Urothelium cell line (cell line): ENCODE data around the gene SLC35A3.
A peak's percentile ranks its signal among the peaks of the same experiment; 100 is the strongest.
"Not testable (repeated sequence)": the region's sequence is repeated elsewhere in the genome, so short reads cannot be mapped to it uniquely, and the experiment has no call there.

Experiments
- DNase-seq: peaks from one replicate; pipeline ENCODE4 v3.0.0; 2011; ENCODE audit warnings: low spot score, mixed read lengths
- FAIRE-seq: peaks from 2 replicates; lab custom pipeline; 2011; peaks lifted over from hg19 to GRCh38; lab: Jason Lieb, UNC

Gene SLC35A3

DNA sequence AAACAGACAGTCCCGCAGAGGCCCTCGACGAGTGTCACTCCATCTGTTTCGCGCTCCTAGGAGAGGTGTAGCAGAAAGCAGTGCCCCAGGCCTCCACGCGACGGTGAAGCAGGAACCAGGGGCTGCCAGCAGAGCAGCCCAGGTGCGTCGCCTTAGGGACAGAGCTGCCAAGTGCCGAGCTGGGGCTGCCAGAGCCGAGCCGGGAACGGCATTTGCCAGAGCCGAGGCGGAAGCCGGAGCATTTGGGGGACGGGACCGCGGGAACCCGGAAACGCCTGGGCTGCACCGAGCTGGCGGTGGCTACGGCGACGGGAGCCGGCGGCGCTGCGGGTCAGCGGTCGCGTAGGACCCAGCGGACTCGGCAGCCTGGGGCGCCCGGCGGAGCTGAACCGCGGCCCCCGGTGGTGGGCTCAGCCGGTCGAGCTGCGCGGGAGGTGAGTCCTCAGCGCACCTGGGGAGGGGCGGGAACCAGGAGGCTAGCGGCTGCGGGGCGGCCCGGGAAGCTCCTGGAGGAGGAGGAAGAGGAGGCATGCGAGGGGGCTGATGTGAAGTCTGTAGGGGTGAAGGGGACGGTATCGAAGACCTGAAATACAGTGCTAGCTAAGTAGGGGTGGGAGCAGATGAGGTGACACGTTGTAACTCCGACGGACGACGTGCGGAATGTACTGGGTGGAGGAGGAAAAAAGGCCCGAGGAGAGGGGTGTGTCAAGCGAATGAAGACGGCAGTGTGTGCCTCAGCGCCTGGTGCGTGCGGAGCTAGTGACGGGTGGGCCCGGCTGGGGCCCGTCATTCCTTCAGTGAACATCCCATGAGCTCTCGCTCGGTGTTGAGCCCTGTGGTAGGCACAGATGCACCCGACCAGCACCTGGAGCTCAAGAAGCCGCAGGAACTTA is at the start of gene SLC35A3:
SLC35A3 (plus strand) TSS at position 268 of the 893 bp plus-strand sequence. CDS start 23,559 bp downstream, outside the sequence.
- DNase-seq (peak; percentile 90), FAIRE-seq (peak; percentile 59)

GRCh38 chr1:99934801-99935200 is 35.0 kb upstream of the SLC35A3 start:
- no peak for FAIRE-seq
- no peak for DNase-seq

- DNase-seq (no peak), FAIRE-seq (no peak)
Observed at GRCh38 chr1:99935534-99935933, 34.3 kb upstream of the SLC35A3 start.

- DNase-seq (no peak), FAIRE-seq (no peak)
Observed at GRCh38 chr1:99936071-99936470, 33.7 kb upstream of the SLC35A3 start.

- FAIRE-seq (no peak), DNase-seq (no peak)
Observed at GRCh38 chr1:99942723-99943122, 27.1 kb upstream of the SLC35A3 start.

GRCh38 chr1:99943223-99943794 is 26.5 kb upstream of the SLC35A3 start:
- DNase-seq: no peak
- FAIRE-seq: no peak

DNA sequence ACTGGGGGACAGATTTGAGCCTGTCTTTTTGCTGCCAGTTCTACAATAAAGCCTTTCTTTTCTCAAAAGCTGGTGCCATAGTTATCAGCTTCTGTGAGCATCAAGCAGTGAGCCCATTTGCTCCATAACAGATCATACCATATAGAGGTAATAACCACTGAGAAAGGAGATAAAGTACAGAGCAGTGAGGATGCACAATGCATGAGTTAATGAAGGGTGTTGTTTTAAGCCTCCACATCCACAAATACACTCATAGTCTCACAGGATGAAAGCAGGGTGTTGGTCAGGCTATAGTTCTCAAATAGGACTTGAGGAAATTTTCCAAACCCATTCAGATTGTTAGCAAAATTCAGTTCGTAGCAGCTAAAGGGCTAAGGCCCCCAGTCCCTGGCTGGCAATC is 25.6 kb upstream of the SLC35A3 start:
- FAIRE-seq: no peak
- no peak for DNase-seq

- FAIRE-seq: no peak
- no peak for DNase-seq
Observed at GRCh38 chr1:99945174-99945573, 24.6 kb upstream of the SLC35A3 start.

- FAIRE-seq (no peak), DNase-seq (no peak)
Observed at GRCh38 chr1:99950486-99950885, 19.3 kb upstream of the SLC35A3 start.

GRCh38 chr1:99952522-99952921 is 17.3 kb upstream of the SLC35A3 start:
- FAIRE-seq (no peak), DNase-seq (no peak)

DNA sequence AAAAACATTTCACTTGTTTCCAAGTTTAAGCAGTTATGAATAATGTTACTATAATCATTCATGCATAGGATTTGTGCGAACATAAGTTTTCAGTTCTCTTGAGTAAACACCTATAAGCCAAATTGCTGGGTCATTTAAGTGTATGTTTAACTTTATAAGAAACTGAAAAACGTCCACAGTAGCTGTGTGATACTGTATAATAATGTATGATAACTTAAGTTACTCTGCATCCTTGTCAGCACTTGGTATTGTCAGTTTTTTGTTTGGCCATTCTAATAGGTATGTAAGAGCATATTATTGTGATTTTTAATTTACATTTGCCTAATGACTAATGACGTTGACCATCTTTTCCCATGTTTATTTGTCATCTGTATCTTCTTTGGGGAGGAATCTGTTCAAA is 14.4 kb upstream of the SLC35A3 start:
- no peak for DNase-seq
- FAIRE-seq: no peak

DNA sequence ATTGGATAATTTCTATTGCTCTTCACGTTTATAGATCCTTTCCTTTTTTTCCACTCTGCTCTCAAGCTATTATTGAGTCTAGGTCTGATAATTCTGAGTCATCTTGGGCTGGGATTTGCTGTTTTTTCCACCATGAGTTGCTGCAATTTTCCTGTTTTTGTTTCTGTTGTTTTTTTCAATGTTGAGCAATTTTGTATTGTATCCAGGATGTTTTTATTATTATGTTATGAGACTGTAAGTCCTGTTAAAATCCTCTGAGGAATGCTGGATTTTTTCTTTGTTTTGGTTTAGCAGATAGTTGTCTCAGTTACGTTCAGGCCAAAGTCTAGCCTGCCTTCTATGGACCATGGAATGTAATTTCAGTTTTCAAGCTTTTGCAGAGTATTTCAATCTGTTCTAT is 13.0 kb upstream of the SLC35A3 start:
- DNase-seq (no peak), FAIRE-seq (no peak)

DNA sequence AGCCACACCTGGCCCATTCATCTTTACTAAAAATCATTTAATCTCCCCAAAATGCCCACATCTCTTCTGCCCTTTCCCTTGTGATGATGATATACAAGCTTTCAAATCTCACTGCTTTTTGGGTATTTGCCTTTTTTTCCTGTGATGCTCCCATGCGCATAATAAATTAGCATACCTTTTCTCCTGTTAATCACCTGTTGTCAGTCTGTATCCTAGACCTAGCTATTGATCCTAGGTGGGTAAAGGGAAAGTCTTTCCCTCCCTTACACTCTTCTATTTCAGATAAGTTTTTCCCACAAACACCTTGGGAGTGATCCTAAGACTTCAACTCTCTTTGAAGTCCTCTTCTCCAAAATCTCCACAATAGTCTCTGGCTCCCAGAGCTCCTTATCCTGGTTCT is 12.0 kb upstream of the SLC35A3 start:
- no peak for FAIRE-seq
- no peak for DNase-seq

DNA sequence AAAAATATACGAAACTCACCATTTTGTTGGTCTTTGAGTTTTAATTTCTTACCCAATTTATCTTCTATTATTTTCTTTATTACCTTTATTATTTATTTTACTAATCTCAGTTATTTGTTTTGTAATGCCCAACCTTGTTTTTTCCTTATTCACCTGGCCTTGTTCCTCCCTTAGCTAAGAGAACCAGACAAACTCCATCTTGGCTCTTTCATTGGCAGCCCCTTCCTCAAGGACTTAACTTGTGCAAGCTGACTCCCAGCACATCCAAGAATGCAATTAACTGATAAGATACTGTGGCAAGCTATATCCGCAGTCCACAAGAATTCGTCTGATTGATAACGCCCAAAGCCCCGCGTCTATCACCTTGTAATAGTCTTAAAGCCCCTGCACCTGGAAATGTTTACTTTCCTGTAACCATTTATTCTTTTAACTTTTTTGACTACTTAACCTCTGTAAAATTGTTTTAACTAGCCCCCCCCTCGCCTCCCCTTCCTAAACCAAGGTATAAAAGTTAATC is 10.5 kb upstream of the SLC35A3 start:
- not testable (repeated sequence) for FAIRE-seq, DNase-seq

GRCh38 chr1:99960260-99960659 is 9.5 kb upstream of the SLC35A3 start:
- not testable (repeated sequence) for DNase-seq, FAIRE-seq

DNA sequence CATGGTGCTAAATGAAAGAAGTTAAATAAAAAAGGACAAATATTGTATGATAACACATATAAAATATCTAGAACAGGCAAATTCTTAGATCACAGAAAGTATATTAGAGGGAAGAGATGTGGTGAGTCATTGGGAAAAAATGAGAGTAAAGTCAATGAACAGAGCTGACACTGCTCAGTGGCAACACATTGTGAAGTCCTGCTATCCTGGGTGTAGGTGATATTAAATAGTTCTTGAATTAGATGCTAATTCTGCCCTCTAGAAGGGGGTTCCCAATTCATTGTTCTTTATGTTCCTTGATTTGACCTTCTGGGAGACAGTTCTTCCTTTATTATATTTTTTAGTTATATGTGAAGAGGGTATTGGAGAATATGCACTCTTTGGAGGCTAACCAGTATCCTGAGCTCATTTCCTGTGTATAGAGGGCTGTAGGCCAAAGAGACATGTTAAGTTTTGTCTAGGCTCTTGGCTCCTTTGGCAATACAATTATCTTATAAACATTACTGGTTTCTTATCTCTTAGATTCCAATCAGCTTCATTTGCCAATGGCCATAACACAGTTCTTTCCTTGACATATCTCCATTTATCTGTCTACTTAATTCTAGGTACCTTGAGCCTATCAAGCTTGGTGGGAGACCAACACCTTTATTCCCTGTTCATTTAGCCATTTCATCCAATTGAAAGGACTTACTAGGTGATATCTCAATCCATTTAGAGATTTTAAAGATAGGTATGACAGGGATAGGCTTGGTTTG is 6.6 kb upstream of the SLC35A3 start:
- DNase-seq (peak; percentile 47), FAIRE-seq (no peak)

DNA sequence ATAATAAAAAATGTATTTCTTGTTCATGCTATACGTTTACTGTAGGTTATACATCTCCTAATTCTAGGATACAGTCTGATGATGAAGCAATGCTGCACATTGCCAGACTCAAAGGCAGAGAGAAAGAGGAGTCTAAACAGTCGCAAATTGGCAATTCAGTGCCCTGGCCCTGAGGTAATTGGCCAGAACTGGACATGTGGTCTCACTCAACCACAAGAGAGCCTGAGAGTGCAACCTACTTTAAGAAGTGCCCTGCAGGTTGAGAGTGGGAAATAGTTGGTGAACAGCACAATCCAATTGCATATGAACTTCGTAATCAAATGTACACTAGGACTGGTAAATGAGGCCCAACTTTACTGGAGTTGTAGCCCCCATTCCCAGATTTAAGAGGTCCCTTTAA is 5.0 kb upstream of the SLC35A3 start:
- DNase-seq: no peak
- no peak for FAIRE-seq

- no peak for FAIRE-seq
Observed at GRCh38 chr1:99965646-99966375, 4.0 kb upstream of the SLC35A3 start.

GRCh38 chr1:99968214-99968613 is 1.6 kb upstream of the SLC35A3 start:
- FAIRE-seq (no peak), DNase-seq (no peak)

More at GRCh38 chr1:99965646-99966375, 4.0 kb upstream of the SLC35A3 start:
- no peak for DNase-seq

DNA sequence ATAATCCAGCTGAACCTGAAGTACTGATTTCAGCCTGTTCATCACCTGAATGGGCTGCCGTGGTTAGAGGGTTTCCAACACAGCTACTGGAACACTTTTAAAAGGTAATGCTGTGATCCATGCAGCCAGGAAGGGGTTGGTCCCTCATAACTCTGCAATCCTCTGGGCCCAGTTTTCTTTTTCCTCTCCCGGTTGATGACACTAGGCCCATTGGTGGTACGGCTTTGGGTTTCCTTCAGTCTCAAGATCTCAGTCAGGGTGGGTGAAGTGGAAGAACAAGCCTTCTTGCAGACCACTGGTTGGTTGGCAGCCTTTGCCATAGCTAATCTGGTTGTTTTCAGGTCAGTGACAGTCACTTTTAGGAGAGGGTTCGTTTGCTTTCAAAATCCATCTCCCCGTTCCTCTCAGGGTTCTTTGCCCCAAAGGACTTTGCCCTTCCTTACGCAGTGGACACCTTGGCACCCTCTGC is 502 bp upstream of the SLC35A3 start:
- DNase-seq: no peak
- FAIRE-seq: no peak
